ENCODE data around the gene TSPYL2. TPM values are rescaled to one million over a fixed set of nuclear protein-coding genes. Genes with fewer than 3 reads are reported as not detected.

TSPYL2 gene
- total RNA-seq (2012; rRNA removed) (19.2 and 20.6 TPM in 2 replicates), polyA plus RNA-seq (2012; rRNA removed) (42.6 and 49.7 TPM in 2 replicates), Bru-seq, nascent RNA (percentile 95 among the genes with signal in this experiment), BruChase-seq, experiment 1, labeled RNA remaining after a 6-hour chase (percentile 94 among the genes with signal in this experiment), BruChase-seq, experiment 2, labeled RNA remaining after a 2-hour chase (percentile 94 among the genes with signal in this experiment)
- 9.7 and 11.3 TPM in 2 replicates for polyA plus RNA-seq (2012; cell fraction: cytosol; rRNA removed)
- polyA plus RNA-seq (2012; cell fraction: nucleus; rRNA removed; ENCODE audit: low replicate concordance) = 201 and 584 TPM in 2 replicates
- long read RNA-seq, transcript TSPYL2-201 (7 exons, 2,815 nt) = major isoform, 30 of 66 reads
- long read RNA-seq, partial matches to known transcripts = 14 of 66 reads
- long read RNA-seq, other reads (novel, unspliced or antisense) = 22 of 66 reads

GRCh38 chrX:53081925-53082772, at the start of gene TSPYL2:
TSPYL2 (plus strand) TSS chrX:53082367; CDS start chrX:53082499, 132 bp downstream.
- Histone ChIP-seq H4K20me1 (ENCODE audit: insufficient read depth, low read length) (peaks cover 29% of the 10 kb centered on the region), H2BK20ac (ENCODE audit: low read depth, low read length) (no peak within 1 kb of the TSS), H2AK9ac (replicated peaks; ENCODE audit: low read depth, low read length, poor library complexity) (peak within 1 kb of the TSS; percentile 66), H3K4me3 (ENCODE audit: insufficient read depth, low read depth, low read length) (peak within 1 kb of the TSS; percentile 76), H3K56ac (ENCODE audit: extremely low read depth, insufficient read depth, low read length) (no peak within 1 kb of the TSS), H2AFZ (replicated peaks; ENCODE audit: low read length, poor library complexity) (peak within 1 kb of the TSS; percentile 84), H3K27me3 (ENCODE audit: control insufficient read depth, insufficient read depth, low read length) (no peaks in the 10 kb centered on the region; the same call in 1 of the 2 replicates), H2BK5ac (ENCODE audit: low read depth, low read length, poor library complexity, severe bottlenecking) (peak within 1 kb of the TSS; percentile 33), H3K23ac (ENCODE audit: low read depth, low read length) (peak within 1 kb of the TSS; percentile 56; the same call in 1 of the 2 replicates), H3K9me3 (ENCODE audit: control insufficient read depth, insufficient read depth, low read length) (no peaks in the 10 kb centered on the region), H3K14ac (replicated peaks; ENCODE audit: low read depth, low read length) (peak within 1 kb of the TSS; percentile 60; the same call in 1 of the 2 replicates), H3K36me3 (ENCODE audit: control insufficient read depth, insufficient read depth, low read length) (peaks cover 27% of the 10 kb centered on the region), H2AK5ac (ENCODE audit: low read depth, low read length) (peak within 1 kb of the TSS; percentile 70; the same call in 1 of the 2 replicates), H3K4ac (ENCODE audit: low read depth, low read length) (no peak within 1 kb of the TSS; the same call in 1 of the 2 replicates), H3K4me1 (ENCODE audit: control insufficient read depth, insufficient read depth, low read length) (peaks cover 3% of the 10 kb centered on the region; the same call in 1 of the 2 replicates), H4K91ac (ENCODE audit: insufficient read depth, low read depth, low read length) (0 out of 2 replicates have a peak within 1 kb of the TSS, but pooled peaks have one; percentile 38), H3K18ac (ENCODE audit: low read depth, low read length) (no peak within 1 kb of the TSS), H2BK15ac (ENCODE audit: low read depth, low read length) (no peak within 1 kb of the TSS), H3K27ac (ENCODE audit: insufficient read depth, low read length) (peak within 1 kb of the TSS; percentile 55), H3K9ac (ENCODE audit: low read depth, low read length) (peak within 1 kb of the TSS; percentile 61), H2BK120ac (ENCODE audit: low read depth, low read length) (no peak within 1 kb of the TSS), H4K5ac (ENCODE audit: low read depth, low read length) (no peak within 1 kb of the TSS), H3K79me1 (ENCODE audit: low read depth in 1 of 2, low read length in 2 of 2) (peaks cover 8 to 39% of the 10 kb centered on the region in 2 experiments; a peak in 2 of 4 replicates), H3K9me1 (ENCODE audit: insufficient read depth, low read length) (peaks cover 6% of the 10 kb centered on the region), H4K8ac (ENCODE audit: low read depth in 2 of 2, low read length in 2 of 2) (peak within 1 kb of the TSS; percentile 43 to 72; a peak in 2 of 4 replicates), H3K4me2 (ENCODE audit: low read depth, low read length) (peak within 1 kb of the TSS; percentile 80)
- ATAC-seq (ENCODE audit: low read depth) (peak; percentile 92), DNase-seq (peak; percentile 96)
- 36% methylated on average over 44 of the region's 86 CpGs; no CpG with 5 or more reads in 1 of the 2 experiments for WGBS, 2 experiments (ENCODE audit: extremely low coverage in 2 of 2, insufficient read length in 1 of 2)
- TF ChIP-seq SMC3 (IDR thresholded peaks at IDR 0.05; ENCODE audit: low read depth, low read length) (no peak), RCOR1 (IDR thresholded peaks at IDR 0.05; ENCODE audit: insufficient replicate concordance, low read length) (no peak), CHD1 (IDR thresholded peaks at IDR 0.05; ENCODE audit: low read depth, low read length) (no peak), MAZ (IDR thresholded peaks at IDR 0.05; ENCODE audit: borderline replicate concordance, low read depth, low read length) (peak; percentile 5; the same call in 1 of the 2 replicates), POLR2A (IDR thresholded peaks at IDR 0.05; ENCODE audit: low read depth, low read length) (peak; percentile 99), RAD21 (IDR thresholded peaks at IDR 0.05; ENCODE audit: low read length) (no peak), NFE2L2 (IDR thresholded peaks at IDR 0.05; ENCODE audit: low read depth, low read length) (0 out of 2 replicates have a peak, but pooled peaks have one; percentile 23), CEBPB (IDR thresholded peaks at IDR 0.05; ENCODE audit: low read depth, low read length) (peak; percentile 45; the same call in 1 of the 2 replicates), RFX5 (IDR thresholded peaks at IDR 0.05; ENCODE audit: low read depth, low read length) (peak; percentile 93)
- ChIA-PET POLR2A (ENCODE audit: unreplicated experiment) (interaction anchor here (0.6 kb wide), 1 partner anchor 48 kb away, joined by 3 read pairs; no protein-coding TSS in a partner anchor), CTCF (no interaction called here)
- BruUV-seq (replicated peaks) = TSS peak; percentile 46
- dilution Hi-C loops (cut with HindIII; ENCODE audit: low sequenced_read_pairs, unreplicated experiment) = no loop called here
- in situ Hi-C loops (cut with MboI; ENCODE audit: low sequenced_read_pairs) = no loop called here
- intact Hi-C loops (cut with micrococcal nuclease) = no loop called here
